Activated naive CD8-positive, alpha-beta T cell treated with anti-CD3 and anti-CD28 coated beads, Interleukin-2, amount 10 ng/mL, durations not matched to agents 7 days and 5 days (primary cell): Measurements from ENCODE around the gene VOPP1. TPM values are rescaled to one million over a fixed set of nuclear protein-coding genes. Genes with fewer than 3 reads are reported as not detected.
"Not testable (repeated sequence)": the region's sequence is repeated elsewhere in the genome, so short reads cannot be mapped to it uniquely, and the experiment has no call there.

Experiments
- ATAC-seq: fragments of 150-1000 bp; cut with Tn5 transposase; one replicate; pipeline ENCODE4 v1.10.0; 2021; ENCODE audit warnings: low read depth, moderate library complexity
- POLR2A ChIA-PET: fragments of 350-600 bp; sonication (Branson Sonifier 250); formaldehyde crosslinking; loops from one replicate; lab custom pipeline; 2021; ENCODE audit warnings: antibody characterized with exemption; lab: Charles Lee
- DNase-seq: peaks from one replicate; pipeline ENCODE4 v3.0.0; 2021
- H3K27ac Mint-ChIP-seq: one replicate; pipeline ENCODE4 v1.8.0; 2022; ENCODE audit warnings: mild to moderate bottlenecking, mixed read lengths
- H3K27me3 Mint-ChIP-seq: one replicate; pipeline ENCODE4 v1.8.0; 2022; ENCODE audit warnings: mild to moderate bottlenecking, moderate library complexity, mixed read lengths
- H3K36me3 Mint-ChIP-seq: one replicate; pipeline ENCODE4 v1.8.0; 2021; ENCODE audit warnings: mild to moderate bottlenecking, mixed read lengths
- H3K4me1 Mint-ChIP-seq: one replicate; pipeline ENCODE4 v1.8.0; 2021; ENCODE audit warnings: mixed read lengths
- H3K4me3 Mint-ChIP-seq: one replicate; pipeline ENCODE4 v1.8.0; 2022; ENCODE audit warnings: mild to moderate bottlenecking, moderate library complexity, mixed read lengths
- H3K9me3 Mint-ChIP-seq: one replicate; pipeline ENCODE4 v1.8.0; 2021; ENCODE audit warnings: mixed read lengths
- total RNA-seq, 2 experiments: library from RNA; stranded (reverse); gene quantifications; one replicate each; pipeline ENCODE4 v1.2.3, GENCODE V29; 2021

Gene VOPP1
- total RNA-seq, 2 experiments from 2014 or later, result 50.0 to 50.1 TPM

DNA sequence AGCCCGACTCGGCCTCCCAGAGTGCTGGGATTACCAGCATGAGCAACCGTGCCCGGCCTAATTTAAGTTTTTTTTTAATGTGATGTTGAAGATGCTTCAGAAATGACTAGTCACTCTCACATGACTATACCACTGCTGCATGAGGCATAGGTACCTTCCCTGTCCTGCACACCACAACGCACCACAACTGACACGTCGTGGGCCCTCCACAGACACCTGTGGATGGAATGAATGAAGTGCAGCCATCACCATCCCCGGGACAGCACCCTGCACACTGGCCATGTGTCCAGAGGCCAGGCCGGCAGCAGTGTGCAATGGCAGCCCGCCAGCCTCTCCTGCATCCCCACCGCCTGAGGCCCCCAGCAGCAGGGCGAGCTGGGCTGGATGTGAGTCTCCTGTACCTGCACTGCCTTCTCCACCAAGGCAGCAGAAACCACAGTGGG, 55.1 kb downstream of the VOPP1 start:
- POLR2A ChIA-PET, result no interaction called here
- no peaks in the 10 kb centered on the region for H3K9me3 Mint-ChIP-seq
- no peaks in the 10 kb centered on the region for H3K27me3 Mint-ChIP-seq
- peaks cover 10% of the 10 kb centered on the region for H3K36me3 Mint-ChIP-seq
- no peak for DNase-seq
- H3K27ac Mint-ChIP-seq, result no peak overlapping the region
- no peak for ATAC-seq
- no peak overlapping the region for H3K4me3 Mint-ChIP-seq
- H3K4me1 Mint-ChIP-seq, result peaks cover 6% of the 10 kb centered on the region

- Mint-ChIP-seq H3K4me3 (no peak overlapping the region), H3K27me3 (no peaks in the 10 kb centered on the region), H3K36me3 (peaks cover 16% of the 10 kb centered on the region), H3K27ac (no peak overlapping the region), H3K9me3 (no peaks in the 10 kb centered on the region), H3K4me1 (peaks cover 6% of the 10 kb centered on the region)
- POLR2A ChIA-PET, result interaction anchor here (0.6 kb wide), 1 partner anchor 58 kb away, joined by 4 read pairs; no protein-coding TSS in a partner anchor
- ATAC-seq, result no peak
- no peak for DNase-seq
Observed at GRCh38 chr7:55516409-55516808, 55.9 kb downstream of the VOPP1 start.

- Mint-ChIP-seq H3K36me3 (peaks cover 16% of the 10 kb centered on the region), H3K4me1 (peaks cover 6% of the 10 kb centered on the region), H3K4me3 (no peak overlapping the region), H3K9me3 (no peaks in the 10 kb centered on the region), H3K27ac (no peak overlapping the region), H3K27me3 (no peaks in the 10 kb centered on the region)
- ATAC-seq (no peak), DNase-seq (no peak)
- POLR2A ChIA-PET, result interaction anchor here (0.6 to 0.9 kb wide), 2 partner anchors 18 to 59 kb away, joined by 3 to 4 read pairs; no protein-coding TSS in a partner anchor
Observed at GRCh38 chr7:55515569-55516279, 56.6 kb downstream of the VOPP1 start.

- no peaks in the 10 kb centered on the region for H3K27me3 Mint-ChIP-seq
- H3K4me3 Mint-ChIP-seq, result no peak overlapping the region
- H3K27ac Mint-ChIP-seq, result no peak overlapping the region
- H3K9me3 Mint-ChIP-seq, result no peaks in the 10 kb centered on the region
- POLR2A ChIA-PET, result no interaction called here
- H3K4me1 Mint-ChIP-seq, result peaks cover 7% of the 10 kb centered on the region
- ATAC-seq (no peak), DNase-seq (no peak)
- H3K36me3 Mint-ChIP-seq, result peaks cover 12% of the 10 kb centered on the region
Observed at GRCh38 chr7:55514546-55515265, 57.6 kb downstream of the VOPP1 start.

DNA sequence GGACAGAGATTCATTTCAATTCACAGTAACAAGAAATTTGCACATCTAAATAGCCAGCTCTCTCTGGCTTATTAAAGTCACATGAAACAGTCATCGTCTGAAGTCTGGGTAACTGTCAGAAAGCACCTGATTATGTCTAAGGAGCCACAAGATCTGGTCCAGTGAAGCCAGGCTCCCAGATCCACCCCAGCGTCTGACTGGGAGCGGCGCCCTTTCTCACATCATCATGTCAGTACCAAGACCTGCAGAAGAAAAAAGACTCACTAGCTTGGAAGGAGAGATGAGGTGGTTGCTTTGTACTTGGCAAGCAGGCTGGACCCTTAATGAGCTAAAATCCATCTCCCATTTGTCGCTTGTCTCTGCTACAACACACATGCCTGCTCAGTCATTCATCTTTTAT, 58.4 kb downstream of the VOPP1 start:
- Mint-ChIP-seq H3K36me3 (peaks cover 12% of the 10 kb centered on the region), H3K9me3 (no peaks in the 10 kb centered on the region), H3K27me3 (no peaks in the 10 kb centered on the region), H3K27ac (no peak overlapping the region), H3K4me3 (no peak overlapping the region), H3K4me1 (peaks cover 9% of the 10 kb centered on the region)
- POLR2A ChIA-PET, result no interaction called here
- no peak for DNase-seq
- ATAC-seq, result no peak

DNA sequence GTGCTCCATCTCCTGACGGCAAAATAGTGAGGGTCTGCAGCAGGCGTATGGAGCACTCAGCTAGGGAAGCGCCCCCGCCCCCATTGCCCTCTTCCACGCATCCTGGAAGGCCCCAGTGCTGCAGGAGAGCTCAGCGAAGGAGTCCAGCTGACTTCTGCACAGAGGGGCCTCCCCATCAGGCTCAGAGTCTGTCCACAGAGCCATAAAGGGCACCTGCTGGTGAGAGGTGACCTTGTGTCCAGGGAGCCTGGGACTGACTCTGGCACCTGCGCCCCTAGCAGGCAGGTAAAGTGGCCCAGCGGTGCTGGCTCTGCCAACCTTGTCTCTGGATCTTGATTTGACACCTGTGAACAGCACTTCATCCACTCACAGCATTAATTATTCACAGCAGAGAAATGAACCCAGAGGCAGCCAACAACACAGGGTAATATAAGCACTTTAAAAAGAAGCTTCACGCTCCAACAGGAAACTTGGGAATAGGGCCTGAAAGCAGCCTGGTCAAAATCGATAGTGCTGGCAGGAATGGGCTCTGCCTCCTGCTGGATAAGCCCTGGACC, 59.6 kb downstream of the VOPP1 start:
- POLR2A ChIA-PET, result no interaction called here

DNA sequence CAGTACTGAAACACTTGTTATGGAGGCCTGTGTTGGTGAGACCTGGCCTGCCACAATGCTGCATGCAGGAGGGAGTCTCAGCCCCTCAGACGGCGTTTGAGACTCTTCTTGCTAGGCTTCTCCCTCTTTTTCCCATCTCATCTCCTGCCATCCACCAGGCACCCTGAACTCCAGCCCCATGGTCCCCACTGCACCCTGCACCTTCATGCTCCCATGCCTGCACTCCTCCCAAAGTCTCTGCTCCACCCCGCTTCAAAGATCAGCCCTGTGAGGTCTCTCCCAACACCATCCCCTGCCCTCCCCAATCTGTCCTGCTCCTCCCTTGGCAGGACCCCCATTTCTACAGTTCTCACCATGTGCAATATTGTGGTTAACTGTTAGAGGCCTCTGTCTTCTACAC, 61.7 kb downstream of the VOPP1 start:
- peaks cover 14% of the 10 kb centered on the region for H3K36me3 Mint-ChIP-seq
- no peak overlapping the region for H3K4me3 Mint-ChIP-seq
- no peak for DNase-seq
- H3K27me3 Mint-ChIP-seq, result no peaks in the 10 kb centered on the region
- H3K27ac Mint-ChIP-seq, result no peak overlapping the region
- ATAC-seq, result no peak
- H3K9me3 Mint-ChIP-seq, result no peaks in the 10 kb centered on the region
- POLR2A ChIA-PET, result no interaction called here
- peaks cover 5% of the 10 kb centered on the region for H3K4me1 Mint-ChIP-seq

More for the DNA sequence above, 59.6 kb downstream of the VOPP1 start:
- Mint-ChIP-seq H3K4me3 (no peak overlapping the region), H3K27me3 (no peaks in the 10 kb centered on the region), H3K27ac (no peak overlapping the region), H3K4me1 (peaks cover 9% of the 10 kb centered on the region), H3K36me3 (peaks cover 8% of the 10 kb centered on the region), H3K9me3 (no peaks in the 10 kb centered on the region)
- DNase-seq (no peak), ATAC-seq (no peak)

GRCh38 chr7:55510206-55510605, 62.1 kb downstream of the VOPP1 start:
- DNase-seq, H3K9me3 Mint-ChIP-seq, ATAC-seq, H3K4me3 Mint-ChIP-seq, H3K4me1 Mint-ChIP-seq, H3K27me3 Mint-ChIP-seq, H3K27ac Mint-ChIP-seq, POLR2A ChIA-PET: not testable (repeated sequence)
- peaks cover 14% of the 10 kb centered on the region for H3K36me3 Mint-ChIP-seq

- no peak overlapping the region for H3K4me3 Mint-ChIP-seq
- peaks cover 7% of the 10 kb centered on the region for H3K4me1 Mint-ChIP-seq
- H3K36me3 Mint-ChIP-seq, result peaks cover 14% of the 10 kb centered on the region
- ATAC-seq (no peak), DNase-seq (no peak)
- POLR2A ChIA-PET, result no interaction called here
- no peaks in the 10 kb centered on the region for H3K9me3 Mint-ChIP-seq
- no peak overlapping the region for H3K27ac Mint-ChIP-seq
- H3K27me3 Mint-ChIP-seq, result no peaks in the 10 kb centered on the region
Observed at GRCh38 chr7:55509322-55509721, 63.0 kb downstream of the VOPP1 start.

GRCh38 chr7:55508221-55509011, 63.9 kb downstream of the VOPP1 start:
- POLR2A ChIA-PET, result no interaction called here
- Mint-ChIP-seq H3K27me3 (no peaks in the 10 kb centered on the region), H3K36me3 (peaks cover 14% of the 10 kb centered on the region), H3K4me3 (no peak overlapping the region), H3K9me3 (no peaks in the 10 kb centered on the region), H3K4me1 (peaks cover 9% of the 10 kb centered on the region), H3K27ac (no peak overlapping the region)
- DNase-seq (no peak), ATAC-seq (no peak)

GRCh38 chr7:55507743-55508142, 64.6 kb downstream of the VOPP1 start:
- H3K27ac Mint-ChIP-seq, result no peak overlapping the region
- no peak for DNase-seq
- H3K4me1 Mint-ChIP-seq, result peaks cover 9% of the 10 kb centered on the region
- POLR2A ChIA-PET, result no interaction called here
- H3K4me3 Mint-ChIP-seq, result no peak overlapping the region
- no peak for ATAC-seq
- no peaks in the 10 kb centered on the region for H3K9me3 Mint-ChIP-seq
- no peaks in the 10 kb centered on the region for H3K27me3 Mint-ChIP-seq
- peaks cover 14% of the 10 kb centered on the region for H3K36me3 Mint-ChIP-seq

DNA sequence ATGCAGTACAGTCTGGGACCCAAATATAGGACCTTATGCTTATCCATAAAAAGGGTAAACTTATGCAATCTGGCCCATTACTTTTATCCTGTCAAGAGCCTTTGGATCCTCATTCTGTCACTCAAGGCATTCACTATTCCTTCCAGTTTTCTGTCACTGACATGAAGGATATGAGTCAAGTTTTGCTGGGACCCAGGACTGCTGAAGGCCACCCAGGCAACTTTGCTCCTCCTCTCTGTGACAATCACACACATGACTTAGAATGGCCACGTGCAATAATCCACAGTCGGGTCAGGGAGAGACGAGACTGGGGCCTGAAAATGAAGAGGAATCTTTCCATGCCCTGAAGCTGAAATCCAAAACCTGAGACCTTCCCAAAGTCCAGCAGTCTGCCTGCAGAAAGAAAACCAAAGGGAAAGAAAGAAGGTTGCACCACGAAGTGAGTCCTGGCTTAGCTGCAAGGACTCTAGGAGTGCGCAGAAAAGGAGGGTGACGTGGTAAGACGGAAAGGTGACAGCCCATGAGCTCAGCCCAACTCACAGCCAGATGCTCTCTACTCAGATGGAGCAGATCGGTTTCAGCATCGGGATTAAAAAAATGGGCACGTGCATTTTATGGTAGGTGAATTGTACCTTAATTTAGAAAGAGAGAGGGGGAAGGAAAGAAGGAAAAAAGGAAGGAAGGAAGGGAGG, 67.2 kb downstream of the VOPP1 start:
- no peak for ATAC-seq
- Mint-ChIP-seq H3K4me1 (peaks cover 9% of the 10 kb centered on the region), H3K27ac (no peak overlapping the region), H3K4me3 (no peak overlapping the region), H3K36me3 (peaks cover 8% of the 10 kb centered on the region), H3K9me3 (no peaks in the 10 kb centered on the region), H3K27me3 (no peaks in the 10 kb centered on the region)
- POLR2A ChIA-PET, result no interaction called here
- no peak for DNase-seq
